Right atrium auricular region (tissue), 2 donors: ENCODE measurements around the gene CCN6. TPM values are rescaled to one million over a fixed set of nuclear protein-coding genes. Genes with fewer than 3 reads are reported as not detected.
A peak's percentile ranks its signal among the peaks of the same experiment; 100 is the strongest.
"Not testable (repeated sequence)": the region's sequence is repeated elsewhere in the genome, so short reads cannot be mapped to it uniquely, and the experiment has no call there.

ENCODE experiments used
- DNase-seq: peaks from one replicate; pipeline ENCODE4 v3.0.0-alpha.2; 2019; ENCODE audit warnings: low spot score
- H3K27ac ChIP-seq, 2 donors: fragments of 200-600 bp; sonication (generic); 1 replicate in 1 of 2; 2 replicates in 1 of 2; pipeline ENCODE4 v1.5.1; 2016 to 2019
- H3K27me3 ChIP-seq, 2 donors: fragments of 200-600 bp; sonication (generic); one replicate each; pipeline versions ENCODE4 v1.5.1 to v1.6.0; 2017 to 2019
- H3K36me3 ChIP-seq: fragments of 200-600 bp; sonication (generic); one replicate; pipeline ENCODE4 v1.5.1; 2016
- H3K4me1 ChIP-seq, 2 donors: fragments of 200-600 bp; sonication (generic); one replicate each; pipeline versions ENCODE4 v1.5.1 to v1.6.0; 2017 to 2019
- H3K4me3 ChIP-seq, 2 donors: fragments of 200-600 bp; sonication (generic); 1 replicate in 1 of 2; 2 replicates in 1 of 2; pipeline ENCODE4 v1.5.1; 2017 to 2019; ENCODE audit warnings: mild to moderate bottlenecking in 1 of 2, moderate library complexity in 1 of 2
- H3K9me3 ChIP-seq, 2 donors: fragments of 200-600 bp; sonication (generic); one replicate each; pipeline ENCODE4 v1.5.1; 2019
- CTCF ChIP-seq, 2 donors: fragments of 200-600 bp; sonication (generic); IDR thresholded peaks; one replicate each; pipeline ENCODE4 v1.5.1; 2019; ENCODE audit warnings: antibody characterized with exemption in 2 of 2
- total RNA-seq, 2 donors: library from RNA; depleted of rRNA; stranded (reverse); fragments of >200 nt; gene quantifications; one replicate each; pipeline ENCODE4 v1.1.0, GENCODE V29; 2016

Gene CCN6
- total RNA-seq, 2 donors from 2014 or later: not detected

GRCh38 chr6:112087916-112088315 lies 34.0 kb downstream of the CCN6 start:
- DNase-seq: no peak
- Histone ChIP-seq H3K36me3 (peaks cover 18% of the 10 kb centered on the region), H3K27me3 (no peaks in the 10 kb centered on the region), H3K27ac (peak overlapping the region; percentile 84 to 88), H3K4me3 (peak overlapping the region; percentile 64 to 85), H3K9me3 (no peaks in the 10 kb centered on the region), H3K4me1 (peaks cover 0 to 21% of the 10 kb centered on the region in 2 donors)
- TF ChIP-seq CTCF (IDR thresholded peaks at IDR 0.05): no peak

DNA sequence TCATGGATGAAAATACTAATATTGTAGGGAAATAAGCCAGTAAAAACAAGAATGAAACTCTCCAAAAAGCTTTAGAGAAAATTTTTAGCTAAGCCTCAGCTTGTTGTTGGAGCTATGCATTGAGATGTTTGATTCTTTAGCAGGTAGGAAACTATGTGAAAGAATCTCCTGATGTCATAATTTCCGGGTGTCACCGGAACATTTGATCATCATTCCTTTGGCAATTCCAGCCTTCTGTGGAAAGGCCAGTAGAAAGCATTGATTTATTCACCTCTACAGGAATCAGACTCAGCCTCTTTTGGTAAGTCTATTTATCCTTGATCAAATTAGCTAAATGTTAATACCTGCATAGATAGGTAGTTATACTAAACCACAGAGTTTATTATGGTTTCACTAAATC lies 43.0 kb downstream of the CCN6 start:
- Histone ChIP-seq H3K4me1 (no peaks in the 10 kb centered on the region), H3K27me3 (no peaks in the 10 kb centered on the region), H3K27ac (no peak overlapping the region), H3K4me3 (no peak overlapping the region), H3K9me3 (no peaks in the 10 kb centered on the region), H3K36me3 (peaks cover 20% of the 10 kb centered on the region)
- DNase-seq: no peak
- TF ChIP-seq CTCF (IDR thresholded peaks at IDR 0.05): no peak

- no peak for DNase-seq
- H3K27ac ChIP-seq: no peak overlapping the region
- H3K9me3 ChIP-seq: no peaks in the 10 kb centered on the region
- H3K4me1 ChIP-seq: no peaks in the 10 kb centered on the region
- no peaks in the 10 kb centered on the region for H3K27me3 ChIP-seq
- H3K4me3 ChIP-seq: no peak overlapping the region
- peaks cover 23% of the 10 kb centered on the region for H3K36me3 ChIP-seq
- no peak for TF ChIP-seq CTCF (IDR thresholded peaks at IDR 0.05)
These were observed 46.7 kb downstream of the CCN6 start for GRCh38 chr6:112100561-112100960.

DNA sequence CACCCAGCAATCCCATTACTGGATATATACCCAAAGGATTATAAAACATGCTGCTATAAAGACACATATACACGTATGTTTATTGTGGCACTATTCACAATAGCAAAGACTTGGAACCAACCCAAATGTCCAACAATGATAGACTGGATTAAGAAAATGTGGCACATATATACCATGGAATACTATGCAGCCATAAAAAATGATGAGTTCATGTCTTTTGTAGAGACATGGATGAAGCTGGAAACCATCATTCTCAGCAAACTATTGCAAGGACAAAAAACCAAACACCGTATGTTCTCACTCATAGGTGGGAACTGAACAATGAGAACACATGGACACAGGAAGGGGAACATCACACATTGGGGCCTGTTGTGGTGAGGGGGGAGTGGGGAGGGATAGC lies 52.1 kb downstream of the CCN6 start:
- H3K27ac ChIP-seq, H3K4me3 ChIP-seq: not testable (repeated sequence)

DNA sequence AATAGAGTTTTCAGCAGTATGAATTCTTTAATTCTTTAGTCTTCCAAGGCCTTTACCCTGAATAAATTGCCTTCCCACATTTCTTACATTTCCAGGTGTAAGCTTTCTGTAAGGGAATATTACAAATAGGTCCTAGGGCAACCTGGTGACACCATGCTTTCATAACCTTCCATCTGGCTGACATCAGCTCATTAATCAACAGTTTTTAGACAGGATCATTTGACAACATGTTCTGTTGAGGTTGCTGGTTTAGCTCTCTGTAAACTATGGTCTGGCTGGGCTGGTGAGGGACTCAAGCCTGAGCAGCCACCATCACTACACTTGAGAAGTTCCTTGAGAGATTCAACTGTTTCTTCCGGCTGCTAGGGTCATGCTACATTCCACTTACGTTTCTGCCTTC lies 52.7 kb downstream of the CCN6 start:
- no peaks in the 10 kb centered on the region for H3K9me3 ChIP-seq
- no peak overlapping the region for H3K4me3 ChIP-seq
- no peaks in the 10 kb centered on the region for H3K4me1 ChIP-seq
- peaks cover 37% of the 10 kb centered on the region for H3K36me3 ChIP-seq
- no peak for DNase-seq
- H3K27me3 ChIP-seq: no peaks in the 10 kb centered on the region
- no peak overlapping the region for H3K27ac ChIP-seq
- no peak for TF ChIP-seq CTCF (IDR thresholded peaks at IDR 0.05)

More for the DNA sequence above, 52.1 kb downstream of the CCN6 start:
- peaks cover 36% of the 10 kb centered on the region for H3K36me3 ChIP-seq
- not testable (repeated sequence) for H3K4me1 ChIP-seq, H3K27me3 ChIP-seq, DNase-seq, H3K9me3 ChIP-seq

- no peaks in the 10 kb centered on the region for H3K9me3 ChIP-seq
- no peak for DNase-seq
- no peak for TF ChIP-seq CTCF (IDR thresholded peaks at IDR 0.05)
- H3K4me1 ChIP-seq: peaks cover 0 to 11% of the 10 kb centered on the region in 2 donors
- no peak overlapping the region for H3K27ac ChIP-seq
- no peak overlapping the region for H3K4me3 ChIP-seq
- H3K27me3 ChIP-seq: no peaks in the 10 kb centered on the region
- peaks cover 33% of the 10 kb centered on the region for H3K36me3 ChIP-seq
These were observed 55.4 kb downstream of the CCN6 start for GRCh38 chr6:112109262-112109661.
